ENCODE measurements around the gene SNAPIN. TPM values are rescaled to one million over a fixed set of nuclear protein-coding genes. Genes with fewer than 3 reads are reported as not detected.

Gene SNAPIN
- total RNA-seq, 1 experiment from 2014 or later: 23.4 TPM

- TF ChIP-seq TCF7 (CRISPR knock-in tag; IDR thresholded peaks at IDR 0.05; ENCODE audit: low read depth) (no peak), ZNF138 (CRISPR knock-in tag; conservative IDR thresholded peaks at IDR 0.05) (no peak), ZMAT4 (CRISPR knock-in tag; IDR thresholded peaks at IDR 0.05) (no peak), ZSCAN18 (CRISPR knock-in tag; IDR thresholded peaks at IDR 0.05) (no peak), ATF1 (CRISPR knock-in tag; IDR thresholded peaks at IDR 0.05) (no peak), GTF2I (CRISPR knock-in tag; conservative IDR thresholded peaks at IDR 0.05) (no peak), ETV6 (CRISPR knock-in tag; IDR thresholded peaks at IDR 0.05) (peak; percentile 64; the same call in 1 of the 2 replicates), NR3C1 (CRISPR knock-in tag; conservative IDR thresholded peaks at IDR 0.05; ENCODE audit: low read depth) (no peak), ZNF317 (CRISPR knock-in tag; IDR thresholded peaks at IDR 0.05; ENCODE audit: borderline replicate concordance, low read depth) (no peak), SP1 (CRISPR knock-in tag; conservative IDR thresholded peaks at IDR 0.05) (peak; percentile 88), ESRRA (CRISPR knock-in tag; IDR thresholded peaks at IDR 0.05; ENCODE audit: borderline replicate concordance) (no peak), SOX15 (CRISPR knock-in tag; IDR thresholded peaks at IDR 0.05) (no peak), ZNF232 (CRISPR knock-in tag; IDR thresholded peaks at IDR 0.05) (0 out of 2 replicates have a peak, but pooled peaks have one; percentile 9), ZNF532 (CRISPR knock-in tag; IDR thresholded peaks at IDR 0.05; ENCODE audit: borderline replicate concordance) (no peak), NFATC4 (CRISPR knock-in tag; IDR thresholded peaks at IDR 0.05) (no peak), MAX (CRISPR knock-in tag; IDR thresholded peaks at IDR 0.05) (peak; percentile 58; the same call in 1 of the 2 replicates), E2F1 (CRISPR knock-in tag; IDR thresholded peaks at IDR 0.05) (no peak), SMAD4 (CRISPR knock-in tag; IDR thresholded peaks at IDR 0.05) (0 out of 2 replicates have a peak, but pooled peaks have one; percentile 14), ZNF263 (CRISPR knock-in tag; IDR thresholded peaks at IDR 0.05; ENCODE audit: low read depth) (no peak), KAT7 (CRISPR knock-in tag; IDR thresholded peaks at IDR 0.05; ENCODE audit: borderline replicate concordance) (no peak), ZBTB21 (CRISPR knock-in tag; IDR thresholded peaks at IDR 0.05; ENCODE audit: borderline replicate concordance) (no peak; the same call in 1 of the 2 replicates), MYBL2 (CRISPR knock-in tag; IDR thresholded peaks at IDR 0.05) (peak; percentile 87)
- TF ChIP-seq, protein P1, sequence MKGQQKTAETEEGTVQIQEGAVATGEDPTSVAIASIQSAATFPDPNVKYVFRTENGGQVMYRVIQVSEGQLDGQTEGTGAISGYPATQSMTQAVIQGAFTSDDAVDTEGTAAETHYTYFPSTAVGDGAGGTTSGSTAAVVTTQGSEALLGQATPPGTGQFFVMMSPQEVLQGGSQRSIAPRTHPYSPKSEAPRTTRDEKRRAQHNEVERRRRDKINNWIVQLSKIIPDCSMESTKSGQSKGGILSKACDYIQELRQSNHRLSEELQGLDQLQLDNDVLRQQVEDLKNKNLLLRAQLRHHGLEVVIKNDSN (CRISPR knock-in tag; IDR thresholded peaks at IDR 0.05): peak; percentile 42; the same call in 1 of the 2 replicates
- TF ChIP-seq, protein P2, sequence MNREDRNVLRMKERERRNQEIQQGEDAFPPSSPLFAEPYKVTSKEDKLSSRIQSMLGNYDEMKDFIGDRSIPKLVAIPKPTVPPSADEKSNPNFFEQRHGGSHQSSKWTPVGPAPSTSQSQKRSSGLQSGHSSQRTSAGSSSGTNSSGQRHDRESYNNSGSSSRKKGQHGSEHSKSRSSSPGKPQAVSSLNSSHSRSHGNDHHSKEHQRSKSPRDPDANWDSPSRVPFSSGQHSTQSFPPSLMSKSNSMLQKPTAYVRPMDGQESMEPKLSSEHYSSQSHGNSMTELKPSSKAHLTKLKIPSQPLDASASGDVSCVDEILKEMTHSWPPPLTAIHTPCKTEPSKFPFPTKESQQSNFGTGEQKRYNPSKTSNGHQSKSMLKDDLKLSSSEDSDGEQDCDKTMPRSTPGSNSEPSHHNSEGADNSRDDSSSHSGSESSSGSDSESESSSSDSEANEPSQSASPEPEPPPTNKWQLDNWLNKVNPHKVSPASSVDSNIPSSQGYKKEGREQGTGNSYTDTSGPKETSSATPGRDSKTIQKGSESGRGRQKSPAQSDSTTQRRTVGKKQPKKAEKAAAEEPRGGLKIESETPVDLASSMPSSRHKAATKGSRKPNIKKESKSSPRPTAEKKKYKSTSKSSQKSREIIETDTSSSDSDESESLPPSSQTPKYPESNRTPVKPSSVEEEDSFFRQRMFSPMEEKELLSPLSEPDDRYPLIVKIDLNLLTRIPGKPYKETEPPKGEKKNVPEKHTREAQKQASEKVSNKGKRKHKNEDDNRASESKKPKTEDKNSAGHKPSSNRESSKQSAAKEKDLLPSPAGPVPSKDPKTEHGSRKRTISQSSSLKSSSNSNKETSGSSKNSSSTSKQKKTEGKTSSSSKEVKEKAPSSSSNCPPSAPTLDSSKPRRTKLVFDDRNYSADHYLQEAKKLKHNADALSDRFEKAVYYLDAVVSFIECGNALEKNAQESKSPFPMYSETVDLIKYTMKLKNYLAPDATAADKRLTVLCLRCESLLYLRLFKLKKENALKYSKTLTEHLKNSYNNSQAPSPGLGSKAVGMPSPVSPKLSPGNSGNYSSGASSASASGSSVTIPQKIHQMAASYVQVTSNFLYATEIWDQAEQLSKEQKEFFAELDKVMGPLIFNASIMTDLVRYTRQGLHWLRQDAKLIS (CRISPR knock-in tag; IDR thresholded peaks at IDR 0.05; ENCODE audit: borderline replicate concordance): 0 out of 2 replicates have a peak, but pooled peaks have one; percentile 38
Observed at GRCh38 chr1:153633754-153634665, 24.5 kb upstream of the SNAPIN start, which contains the start of gene CHTOP (continued).

Data from WTC11 (cell line).